ENCODE results near the gene RFC5. TPM values are rescaled to one million over a fixed set of nuclear protein-coding genes. Genes with fewer than 3 reads are reported as not detected.

Gene RFC5
- total RNA-seq, 3 donors from 2014 or later = 9.8 to 14.7 (median 14.0) TPM

DNA sequence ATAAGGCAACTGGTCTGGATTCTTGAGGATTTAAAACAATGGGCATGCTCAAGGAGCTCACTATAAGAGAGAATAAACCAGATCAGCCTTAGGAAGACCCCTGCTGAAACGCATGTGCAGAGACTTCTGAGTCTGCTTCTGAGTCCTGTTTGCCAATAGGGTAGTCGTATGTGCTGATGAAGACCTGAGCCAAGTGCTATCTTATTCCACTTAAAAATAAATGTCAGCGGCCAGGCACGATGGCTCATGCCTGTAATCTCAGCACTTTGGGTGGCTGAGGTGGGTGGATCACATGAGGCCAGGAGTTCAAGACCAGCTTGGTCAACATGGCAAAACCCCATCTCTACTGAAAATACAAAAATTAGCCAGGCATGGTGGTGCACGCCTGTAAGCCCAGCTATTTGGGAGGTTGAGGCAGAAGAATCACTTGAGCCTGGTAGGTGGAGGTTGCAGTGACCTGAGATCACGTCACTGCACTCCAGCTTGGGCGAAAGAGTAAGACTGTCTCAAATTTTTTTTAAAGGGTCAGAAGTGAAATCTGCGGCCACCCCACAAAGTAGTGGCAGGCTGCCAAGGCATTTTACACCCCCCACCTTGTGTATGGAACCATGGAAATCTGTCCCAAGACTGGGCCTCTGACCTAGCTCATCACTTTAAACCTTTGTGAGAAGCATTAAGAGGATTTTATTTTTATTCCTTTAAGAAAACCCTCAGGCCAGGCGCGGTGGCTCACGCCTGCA is 20.3 kb downstream of the RFC5 start:
- Histone ChIP-seq H3K4me3 (no peak overlapping the region), H3K9me3 (no peaks in the 10 kb centered on the region), H3K36me3 (ENCODE audit: low read depth) (peaks cover 12% of the 10 kb centered on the region), H3K4me1 (ENCODE audit: low read depth) (no peaks in the 10 kb centered on the region)
- TF ChIP-seq, protein P1, sequence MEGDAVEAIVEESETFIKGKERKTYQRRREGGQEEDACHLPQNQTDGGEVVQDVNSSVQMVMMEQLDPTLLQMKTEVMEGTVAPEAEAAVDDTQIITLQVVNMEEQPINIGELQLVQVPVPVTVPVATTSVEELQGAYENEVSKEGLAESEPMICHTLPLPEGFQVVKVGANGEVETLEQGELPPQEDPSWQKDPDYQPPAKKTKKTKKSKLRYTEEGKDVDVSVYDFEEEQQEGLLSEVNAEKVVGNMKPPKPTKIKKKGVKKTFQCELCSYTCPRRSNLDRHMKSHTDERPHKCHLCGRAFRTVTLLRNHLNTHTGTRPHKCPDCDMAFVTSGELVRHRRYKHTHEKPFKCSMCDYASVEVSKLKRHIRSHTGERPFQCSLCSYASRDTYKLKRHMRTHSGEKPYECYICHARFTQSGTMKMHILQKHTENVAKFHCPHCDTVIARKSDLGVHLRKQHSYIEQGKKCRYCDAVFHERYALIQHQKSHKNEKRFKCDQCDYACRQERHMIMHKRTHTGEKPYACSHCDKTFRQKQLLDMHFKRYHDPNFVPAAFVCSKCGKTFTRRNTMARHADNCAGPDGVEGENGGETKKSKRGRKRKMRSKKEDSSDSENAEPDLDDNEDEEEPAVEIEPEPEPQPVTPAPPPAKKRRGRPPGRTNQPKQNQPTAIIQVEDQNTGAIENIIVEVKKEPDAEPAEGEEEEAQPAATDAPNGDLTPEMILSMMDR (IDR thresholded peaks at IDR 0.05) = no peak
- ATAC-seq = no peak
- intact Hi-C loops (cut with DNase I, micrococcal nuclease) = loop anchor here (10.0 kb wide), 1 partner anchor 162 kb away; no protein-coding TSS in a partner anchor
- DNase-seq = no peak

DNA sequence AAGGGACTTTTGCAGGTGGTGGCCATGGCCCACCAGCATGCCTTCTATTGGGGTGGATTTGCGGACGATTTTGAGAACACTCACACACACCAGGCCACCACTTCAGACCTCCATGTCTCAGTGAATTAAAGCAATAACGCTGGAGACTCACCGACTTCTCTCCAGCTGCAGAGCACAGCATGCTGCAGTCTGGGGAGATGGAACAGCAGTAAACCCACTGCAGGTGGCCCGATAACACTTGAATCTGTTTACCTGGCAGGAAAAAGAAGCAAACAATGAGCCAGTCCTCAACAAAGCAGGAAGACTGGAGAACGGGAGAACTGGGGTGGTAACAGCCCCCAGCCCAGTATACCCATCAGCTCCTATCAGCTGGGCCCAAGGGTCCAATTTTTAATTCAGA is 21.6 kb downstream of the RFC5 start:
- no peak for DNase-seq
- H3K4me1 ChIP-seq (ENCODE audit: low read depth) = no peaks in the 10 kb centered on the region
- TF ChIP-seq, protein P1 (IDR thresholded peaks at IDR 0.05) = no peak
- H3K4me3 ChIP-seq = no peak overlapping the region
- no peaks in the 10 kb centered on the region for H3K9me3 ChIP-seq
- no peak for ATAC-seq
- H3K36me3 ChIP-seq (ENCODE audit: low read depth) = peaks cover 12% of the 10 kb centered on the region
- intact Hi-C loops (cut with DNase I, micrococcal nuclease) = loop anchor here (10.0 kb wide), 1 partner anchor 163 kb away; no protein-coding TSS in a partner anchor

GRCh38 chr12:118042091-118042490 is 25.6 kb downstream of the RFC5 start:
- ATAC-seq (no peak), DNase-seq (no peak)
- no peak overlapping the region for H3K4me3 ChIP-seq
- H3K4me1 ChIP-seq (ENCODE audit: low read depth) = no peaks in the 10 kb centered on the region
- intact Hi-C loops (cut with DNase I, micrococcal nuclease) = no loop called here
- H3K36me3 ChIP-seq (ENCODE audit: low read depth) = peaks cover 12% of the 10 kb centered on the region
- no peaks in the 10 kb centered on the region for H3K9me3 ChIP-seq
- TF ChIP-seq, protein P1 (IDR thresholded peaks at IDR 0.05) = no peak

GRCh38 chr12:118044075-118044474 is 27.6 kb downstream of the RFC5 start:
- ATAC-seq (no peak), DNase-seq (no peak)
- peaks cover 5% of the 10 kb centered on the region for H3K36me3 ChIP-seq (ENCODE audit: low read depth)
- TF ChIP-seq, protein P1 (IDR thresholded peaks at IDR 0.05) = no peak
- H3K4me1 ChIP-seq (ENCODE audit: low read depth) = no peaks in the 10 kb centered on the region
- H3K4me3 ChIP-seq = no peak overlapping the region
- intact Hi-C loops (cut with DNase I, micrococcal nuclease) = no loop called here
- H3K9me3 ChIP-seq = no peaks in the 10 kb centered on the region

- H3K4me3 ChIP-seq = no peak overlapping the region
- no peak for ATAC-seq
- intact Hi-C loops (cut with DNase I, micrococcal nuclease) = no loop called here
Observed at GRCh38 chr12:118044577-118044976, 28.1 kb downstream of the RFC5 start.

More at GRCh38 chr12:118044577-118044976, 28.1 kb downstream of the RFC5 start:
- Histone ChIP-seq H3K4me1 (ENCODE audit: low read depth) (no peaks in the 10 kb centered on the region), H3K36me3 (ENCODE audit: low read depth) (peaks cover 5% of the 10 kb centered on the region), H3K9me3 (no peaks in the 10 kb centered on the region)
- TF ChIP-seq, protein P1 (IDR thresholded peaks at IDR 0.05) = no peak
- no peak for DNase-seq

Measured in mucosa of descending colon (tissue), 3 donors.